ENCODE results near the gene SOBP. TPM values are rescaled to one million over a fixed set of nuclear protein-coding genes. Genes with fewer than 3 reads are reported as not detected.

SOBP gene
- total RNA-seq, 2 donors from 2014 or later: 0.16 TPM; not detected in 1

DNA sequence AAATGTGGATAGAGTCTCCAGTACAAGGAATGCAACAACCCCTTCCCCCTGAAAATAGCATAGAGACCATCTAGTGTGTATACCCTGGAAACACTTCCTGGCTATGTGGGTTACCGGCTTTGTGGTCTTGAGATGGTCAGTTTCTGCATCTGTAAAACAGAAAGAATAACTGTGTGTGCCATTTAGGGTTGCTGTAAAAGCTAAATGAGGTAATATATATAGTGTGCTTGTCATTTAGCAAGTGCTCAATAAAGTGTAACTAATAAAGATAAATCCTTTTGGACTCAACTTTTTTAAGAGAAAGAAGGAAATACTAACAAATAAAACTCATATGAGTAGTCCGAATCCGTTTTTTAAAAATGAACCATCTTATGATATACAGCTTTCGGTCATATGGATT lies 109.1 kb downstream of the SOBP start:
- Mint-ChIP-seq H3K36me3 (ENCODE audit: low read depth) (peaks cover 7% of the 10 kb centered on the region), H3K27ac (no peak overlapping the region), H3K4me3 (no peak overlapping the region), H3K27me3 (peaks cover 46% of the 10 kb centered on the region), H3K4me1 (no peaks in the 10 kb centered on the region)
- no peak for ATAC-seq
- no peaks in the 10 kb centered on the region for H3K9me3 ChIP-seq (ENCODE audit: control insufficient read depth, low read length, poor library complexity, severe bottlenecking)
- DNase-seq: no peak

DNA sequence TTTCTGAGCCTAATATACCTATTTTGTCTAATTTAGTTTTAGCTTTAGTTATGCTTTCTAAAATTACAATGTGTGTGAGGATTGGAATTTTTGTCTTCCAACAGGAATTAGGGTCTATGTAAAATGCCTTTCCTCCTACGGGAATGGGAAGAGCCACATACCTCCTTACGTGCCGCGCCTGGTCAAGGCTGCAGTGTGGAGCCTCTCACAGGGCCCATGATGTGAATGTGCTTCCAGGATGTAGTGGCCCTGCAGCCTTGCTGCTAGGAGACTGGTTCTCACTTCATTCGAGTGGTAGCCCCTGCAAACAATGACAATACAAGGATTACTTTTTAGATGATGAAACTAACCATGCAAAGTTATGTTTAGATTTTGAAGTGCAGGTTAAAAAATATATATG lies 110.2 kb downstream of the SOBP start:
- H3K4me1 Mint-ChIP-seq: no peaks in the 10 kb centered on the region
- no peaks in the 10 kb centered on the region for H3K9me3 ChIP-seq (ENCODE audit: control insufficient read depth, low read length, poor library complexity, severe bottlenecking)
- H3K27ac Mint-ChIP-seq: no peak overlapping the region
- H3K36me3 Mint-ChIP-seq (ENCODE audit: low read depth): peaks cover 7% of the 10 kb centered on the region
- no peak overlapping the region for H3K4me3 Mint-ChIP-seq
- H3K27me3 Mint-ChIP-seq: peaks cover 39% of the 10 kb centered on the region
- ATAC-seq: no peak
- DNase-seq: no peak

DNA sequence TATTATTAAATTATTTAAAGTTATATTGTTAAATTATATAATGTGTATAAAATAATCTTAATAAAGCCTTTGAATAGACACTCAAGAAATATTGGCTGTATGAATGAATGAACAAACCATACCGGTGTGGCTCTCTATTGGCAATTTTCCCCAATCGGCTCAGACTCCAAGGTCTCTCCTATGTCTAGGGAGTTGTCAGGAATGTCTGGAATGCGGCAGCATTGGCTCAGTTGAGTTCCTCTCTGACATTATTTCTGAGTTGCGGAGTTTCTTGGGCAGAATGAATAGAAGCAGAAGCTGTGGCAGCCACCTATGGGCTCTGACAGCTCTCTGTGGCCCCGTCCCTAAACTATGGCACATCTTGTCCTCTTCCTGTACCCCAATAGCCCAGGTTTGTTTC lies 111.0 kb downstream of the SOBP start:
- no peak for DNase-seq
- H3K27ac Mint-ChIP-seq: no peak overlapping the region
- no peaks in the 10 kb centered on the region for H3K4me1 Mint-ChIP-seq
- H3K9me3 ChIP-seq (ENCODE audit: control insufficient read depth, low read length, poor library complexity, severe bottlenecking): no peaks in the 10 kb centered on the region
- no peak overlapping the region for H3K4me3 Mint-ChIP-seq
- peaks cover 3% of the 10 kb centered on the region for H3K36me3 Mint-ChIP-seq (ENCODE audit: low read depth)
- ATAC-seq: no peak
- peaks cover 32% of the 10 kb centered on the region for H3K27me3 Mint-ChIP-seq

DNA sequence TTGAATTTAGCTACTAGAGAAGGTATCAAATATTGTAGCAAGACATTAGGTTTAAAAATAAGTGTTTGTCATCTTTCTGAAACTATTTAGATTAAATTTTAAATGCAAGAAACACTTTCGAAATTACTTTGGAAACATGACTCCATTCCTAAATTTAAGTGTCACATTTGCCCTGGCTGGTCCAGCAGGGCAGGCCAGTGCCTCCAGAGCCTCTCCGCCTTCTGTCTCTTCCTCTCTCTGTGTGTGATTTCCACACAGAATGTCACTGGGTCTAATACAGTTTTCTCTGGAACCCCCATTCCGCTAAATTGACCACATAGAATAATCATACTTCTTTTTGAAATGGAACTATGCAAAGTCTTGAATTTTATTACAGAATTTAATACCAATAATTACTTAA lies 111.5 kb downstream of the SOBP start:
- H3K4me3 Mint-ChIP-seq: no peak overlapping the region
- peaks cover 27% of the 10 kb centered on the region for H3K27me3 Mint-ChIP-seq
- H3K36me3 Mint-ChIP-seq (ENCODE audit: low read depth): peaks cover 3% of the 10 kb centered on the region
- DNase-seq: no peak
- H3K27ac Mint-ChIP-seq: no peak overlapping the region
- H3K4me1 Mint-ChIP-seq: no peaks in the 10 kb centered on the region
- no peaks in the 10 kb centered on the region for H3K9me3 ChIP-seq (ENCODE audit: control insufficient read depth, low read length, poor library complexity, severe bottlenecking)
- ATAC-seq: no peak

DNA sequence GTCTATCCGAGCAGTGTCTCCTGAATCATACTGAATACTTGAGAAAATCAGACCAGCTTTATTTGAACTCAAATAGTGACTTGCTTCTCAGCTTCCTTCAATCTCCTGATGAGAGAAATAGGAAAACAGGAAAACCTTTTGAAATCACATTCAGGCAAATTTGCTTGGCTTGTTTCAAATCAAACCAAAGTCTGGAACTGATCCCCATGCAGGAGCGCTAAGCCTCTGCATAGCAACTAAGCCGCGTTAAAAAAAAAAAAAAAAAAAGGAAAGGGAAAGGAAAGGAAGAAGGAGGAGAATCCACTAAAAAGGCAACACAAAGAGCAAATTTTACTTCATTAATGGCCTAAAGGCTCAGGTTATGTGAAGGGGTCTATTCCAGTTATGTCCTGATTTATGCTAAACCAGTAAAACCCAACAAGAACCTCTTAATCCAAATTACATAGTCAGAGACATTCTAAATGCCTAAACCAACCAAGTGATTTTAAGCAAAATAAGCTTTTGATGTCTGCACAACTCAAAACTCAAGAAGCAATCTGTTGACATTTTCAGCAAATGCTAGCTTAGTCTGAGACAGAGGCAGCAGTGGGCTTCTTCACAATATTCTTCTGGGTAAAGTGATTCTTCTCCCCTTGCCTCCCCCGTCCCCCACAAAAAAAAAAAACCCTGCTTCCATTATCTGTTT lies 112.5 kb downstream of the SOBP start:
- Mint-ChIP-seq H3K36me3 (ENCODE audit: low read depth) (peaks cover 3% of the 10 kb centered on the region), H3K4me1 (no peaks in the 10 kb centered on the region), H3K4me3 (no peak overlapping the region), H3K27me3 (peaks cover 20% of the 10 kb centered on the region), H3K27ac (no peak overlapping the region)
- ATAC-seq: no peak
- H3K9me3 ChIP-seq (ENCODE audit: control insufficient read depth, low read length, poor library complexity, severe bottlenecking): no peaks in the 10 kb centered on the region
- DNase-seq: no peak

DNA sequence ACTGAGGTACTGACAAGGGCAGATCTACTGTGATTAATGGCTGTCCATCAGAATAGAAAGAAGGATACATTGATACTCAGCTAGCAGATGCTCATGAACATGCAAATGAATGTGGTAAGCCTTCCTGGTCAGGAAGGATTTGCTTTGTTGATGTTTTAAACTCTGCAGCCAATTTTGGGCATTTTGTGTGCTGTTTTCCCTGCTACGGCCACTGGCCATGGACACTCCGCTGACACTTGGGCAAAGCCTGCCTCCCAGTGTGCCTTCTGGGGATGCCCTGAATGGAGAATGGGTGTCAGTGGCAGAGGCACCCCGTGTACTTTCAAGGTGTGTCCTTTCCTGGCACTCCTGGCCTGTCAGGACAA lies 113.1 kb downstream of the SOBP start:
- ATAC-seq: no peak
- no peak overlapping the region for H3K27ac Mint-ChIP-seq
- H3K27me3 Mint-ChIP-seq: peaks cover 19% of the 10 kb centered on the region
- no peak overlapping the region for H3K4me3 Mint-ChIP-seq
- no peaks in the 10 kb centered on the region for H3K4me1 Mint-ChIP-seq
- DNase-seq: no peak
- peaks cover 3% of the 10 kb centered on the region for H3K36me3 Mint-ChIP-seq (ENCODE audit: low read depth)
- no peaks in the 10 kb centered on the region for H3K9me3 ChIP-seq (ENCODE audit: control insufficient read depth, low read length, poor library complexity, severe bottlenecking)

DNA sequence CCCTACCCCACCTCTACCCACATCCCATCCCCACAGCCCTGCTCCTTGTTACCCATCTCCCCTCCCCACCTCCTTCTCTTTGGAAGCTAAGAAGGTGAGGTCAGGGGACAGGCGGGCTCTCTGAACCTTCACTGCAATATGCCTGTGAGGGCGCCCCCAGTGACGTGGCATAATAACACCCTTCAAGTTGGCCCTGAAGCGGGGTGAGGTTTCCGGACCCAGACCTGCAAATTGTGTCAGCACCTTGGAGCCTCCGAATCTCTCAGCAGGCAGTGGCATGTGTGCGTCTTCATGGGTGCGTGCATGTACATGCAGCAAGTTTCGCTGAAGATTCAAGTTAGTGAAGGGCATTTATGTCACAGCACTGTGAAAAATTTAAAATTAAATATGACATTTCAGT lies 114.6 kb downstream of the SOBP start:
- H3K27ac Mint-ChIP-seq: no peak overlapping the region

DNA sequence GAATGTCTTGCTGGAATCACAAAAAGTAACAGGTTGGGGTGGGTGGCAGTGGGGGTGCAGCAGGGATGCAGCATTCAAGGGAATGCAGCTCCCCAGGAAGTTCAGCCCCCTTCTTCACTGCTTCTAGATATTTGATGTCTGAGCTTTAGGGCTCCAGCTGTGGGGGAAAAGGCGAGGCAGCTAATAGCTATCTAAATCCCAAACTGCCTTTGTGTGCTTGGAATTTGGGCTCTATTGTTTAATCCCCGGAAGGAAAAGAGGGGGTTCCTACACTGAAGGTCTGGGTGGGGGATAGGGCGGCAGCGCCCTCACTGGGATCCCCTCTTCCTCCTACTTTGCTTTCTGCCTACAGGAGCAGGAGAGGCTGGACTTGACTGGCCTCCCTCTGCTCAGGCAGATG lies 116.5 kb downstream of the SOBP start:
- no peaks in the 10 kb centered on the region for H3K4me1 Mint-ChIP-seq
- ATAC-seq: no peak
- no peak overlapping the region for H3K27ac Mint-ChIP-seq

More for the DNA sequence above, 114.6 kb downstream of the SOBP start:
- H3K9me3 ChIP-seq (ENCODE audit: control insufficient read depth, low read length, poor library complexity, severe bottlenecking): no peaks in the 10 kb centered on the region
- ATAC-seq: no peak
- H3K27me3 Mint-ChIP-seq: peaks cover 23% of the 10 kb centered on the region
- DNase-seq: no peak
- no peak overlapping the region for H3K4me3 Mint-ChIP-seq
- no peaks in the 10 kb centered on the region for H3K36me3 Mint-ChIP-seq (ENCODE audit: low read depth)
- no peaks in the 10 kb centered on the region for H3K4me1 Mint-ChIP-seq

DNA sequence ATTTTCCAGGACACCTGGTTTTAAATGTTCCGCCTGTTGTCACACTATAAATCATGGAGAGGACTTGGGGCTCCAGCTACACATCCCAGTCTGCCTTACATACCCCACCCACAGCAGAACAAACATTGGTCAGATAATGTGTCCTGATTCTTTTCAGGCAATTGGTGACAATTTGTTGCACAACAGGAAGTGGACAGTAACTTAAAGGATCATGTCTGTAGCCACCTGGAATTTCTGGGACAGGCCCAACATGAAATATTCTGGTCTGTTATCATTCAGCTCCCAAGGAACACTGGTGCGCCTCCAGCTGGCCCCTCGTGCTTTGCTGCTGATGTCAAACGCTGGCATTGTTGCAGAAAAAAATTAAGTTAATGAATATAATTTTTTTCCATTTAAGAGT lies 117.2 kb downstream of the SOBP start:
- no peaks in the 10 kb centered on the region for H3K9me3 ChIP-seq (ENCODE audit: control insufficient read depth, low read length, poor library complexity, severe bottlenecking)
- Mint-ChIP-seq H3K36me3 (ENCODE audit: low read depth) (no peaks in the 10 kb centered on the region), H3K27ac (no peak overlapping the region), H3K4me3 (no peak overlapping the region), H3K27me3 (peaks cover 30% of the 10 kb centered on the region), H3K4me1 (no peaks in the 10 kb centered on the region)
- no peak for DNase-seq
- no peak for ATAC-seq

More for the DNA sequence above, 116.5 kb downstream of the SOBP start:
- DNase-seq: no peak
- peaks cover 34% of the 10 kb centered on the region for H3K27me3 Mint-ChIP-seq
- no peaks in the 10 kb centered on the region for H3K36me3 Mint-ChIP-seq (ENCODE audit: low read depth)
- H3K4me3 Mint-ChIP-seq: no peak overlapping the region
- no peaks in the 10 kb centered on the region for H3K9me3 ChIP-seq (ENCODE audit: control insufficient read depth, low read length, poor library complexity, severe bottlenecking)

DNA sequence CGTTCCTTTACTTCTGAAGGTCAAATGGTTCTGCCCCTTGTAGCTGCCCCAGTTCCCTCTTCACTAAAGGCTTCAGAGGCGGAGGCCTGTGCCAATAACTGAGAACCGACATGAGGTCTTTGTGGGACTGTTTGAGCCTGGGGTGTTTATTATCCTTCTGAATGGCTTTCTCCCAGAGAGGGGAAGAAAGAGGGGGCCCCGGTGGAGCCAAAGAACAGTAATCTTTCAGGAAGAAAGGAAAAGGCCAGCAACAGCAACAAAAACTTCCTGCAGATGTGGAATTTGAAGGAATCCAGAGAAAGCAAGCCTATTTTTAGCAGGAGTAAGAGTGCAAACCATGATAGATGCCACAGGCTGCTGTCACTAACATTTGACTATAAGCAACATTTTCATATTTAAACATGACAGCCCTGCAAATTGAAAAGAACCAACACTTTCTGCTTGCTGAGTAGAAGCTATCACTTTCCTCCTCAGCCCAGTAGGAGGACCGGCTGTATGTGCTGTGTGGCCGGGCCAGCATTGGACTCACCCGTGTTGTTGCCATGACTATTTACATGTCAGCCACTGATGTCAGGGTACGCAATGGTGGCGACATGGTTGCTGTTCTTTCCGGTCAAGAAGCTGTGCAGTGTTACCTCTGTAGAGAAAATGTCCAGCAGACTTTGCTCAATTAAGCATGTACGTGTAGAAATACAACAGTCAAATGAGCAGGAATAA lies 121.3 kb downstream of the SOBP start:
- ATAC-seq (no peak), DNase-seq (no peak)
- peaks cover 5% of the 10 kb centered on the region for H3K36me3 Mint-ChIP-seq (ENCODE audit: low read depth)
- peaks cover 40% of the 10 kb centered on the region for H3K27me3 Mint-ChIP-seq
- H3K9me3 ChIP-seq (ENCODE audit: control insufficient read depth, low read length, poor library complexity, severe bottlenecking): no peaks in the 10 kb centered on the region
- H3K4me3 Mint-ChIP-seq: no peak overlapping the region
- no peaks in the 10 kb centered on the region for H3K4me1 Mint-ChIP-seq
- no peak overlapping the region for H3K27ac Mint-ChIP-seq

DNA sequence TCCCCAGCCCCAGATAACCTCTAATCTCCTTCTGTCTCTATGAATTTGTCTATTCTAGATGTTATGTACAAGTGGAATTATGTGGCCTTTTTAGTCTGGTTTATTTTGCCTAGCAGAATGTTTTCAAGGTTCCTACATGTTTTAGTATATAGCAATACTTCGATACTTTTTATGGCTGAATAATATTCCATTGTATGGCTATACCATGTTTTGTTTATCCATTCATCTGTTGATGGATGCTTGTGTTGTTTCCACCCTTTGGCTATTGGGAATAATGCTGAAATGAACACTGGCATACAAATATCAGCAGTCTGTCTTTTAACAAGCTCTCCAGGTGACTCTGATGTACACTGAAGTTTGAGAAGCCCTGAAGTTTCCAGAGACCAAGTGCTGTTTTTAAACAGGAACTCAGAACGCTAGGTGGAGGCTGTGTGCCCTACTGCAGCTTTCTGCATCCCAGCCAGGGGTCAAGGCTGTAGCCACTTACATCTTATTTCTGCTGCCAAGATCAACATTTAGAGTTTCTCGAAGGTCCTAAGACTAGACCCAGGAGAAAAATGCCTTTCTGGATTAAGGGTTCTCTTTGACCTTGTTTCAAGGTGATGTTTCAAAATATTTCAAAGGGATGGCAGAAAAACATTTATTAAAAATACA lies 123.0 kb downstream of the SOBP start:
- no peak overlapping the region for H3K4me3 Mint-ChIP-seq
- no peaks in the 10 kb centered on the region for H3K9me3 ChIP-seq (ENCODE audit: control insufficient read depth, low read length, poor library complexity, severe bottlenecking)
- ATAC-seq (no peak), DNase-seq (no peak)
- H3K27me3 Mint-ChIP-seq: peaks cover 37% of the 10 kb centered on the region
- no peaks in the 10 kb centered on the region for H3K4me1 Mint-ChIP-seq
- H3K27ac Mint-ChIP-seq: peak overlapping the region; percentile 34
- peaks cover 5% of the 10 kb centered on the region for H3K36me3 Mint-ChIP-seq (ENCODE audit: low read depth)

DNA sequence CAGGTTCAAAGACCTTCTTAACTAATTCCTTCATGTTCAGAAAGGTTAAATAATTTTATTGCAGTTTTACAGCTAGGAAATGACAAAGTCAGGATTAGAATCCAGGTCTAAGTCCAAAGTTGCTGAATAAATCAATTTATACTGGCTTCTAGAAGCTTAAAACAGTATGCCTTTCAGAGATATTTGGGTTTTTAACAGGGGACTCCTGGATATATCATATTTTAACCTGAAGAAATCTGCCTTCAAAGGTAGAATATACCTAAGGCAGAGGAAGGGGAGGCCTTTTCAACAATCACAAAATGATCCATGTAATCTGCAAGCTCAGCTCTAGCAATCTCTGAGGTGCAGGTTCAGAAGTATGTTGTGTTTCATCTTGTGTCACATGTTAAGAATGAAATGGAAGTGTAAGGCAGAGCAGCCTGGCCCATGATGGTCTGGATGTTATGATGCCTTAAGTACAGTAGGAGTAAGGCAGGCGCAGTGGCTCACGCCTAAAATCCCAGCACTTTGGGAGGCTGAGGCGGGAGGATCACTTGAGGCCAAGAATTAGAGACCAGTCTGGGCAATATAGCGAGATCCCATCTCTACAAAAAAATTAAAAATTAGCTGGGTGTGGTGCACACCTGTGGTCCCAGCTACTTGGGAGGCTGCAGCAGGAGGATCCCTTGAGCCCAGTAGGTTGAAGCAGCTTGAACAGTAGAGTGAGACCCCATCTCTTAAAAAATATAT lies 123.9 kb downstream of the SOBP start:
- H3K4me3 Mint-ChIP-seq: no peak overlapping the region
- peaks cover 29% of the 10 kb centered on the region for H3K27me3 Mint-ChIP-seq
- peak overlapping the region; percentile 34 for H3K27ac Mint-ChIP-seq
- DNase-seq (no peak), ATAC-seq (no peak)
- H3K9me3 ChIP-seq (ENCODE audit: control insufficient read depth, low read length, poor library complexity, severe bottlenecking): no peaks in the 10 kb centered on the region
- H3K4me1 Mint-ChIP-seq: peaks cover 4% of the 10 kb centered on the region
- H3K36me3 Mint-ChIP-seq (ENCODE audit: low read depth): peaks cover 5% of the 10 kb centered on the region

DNA sequence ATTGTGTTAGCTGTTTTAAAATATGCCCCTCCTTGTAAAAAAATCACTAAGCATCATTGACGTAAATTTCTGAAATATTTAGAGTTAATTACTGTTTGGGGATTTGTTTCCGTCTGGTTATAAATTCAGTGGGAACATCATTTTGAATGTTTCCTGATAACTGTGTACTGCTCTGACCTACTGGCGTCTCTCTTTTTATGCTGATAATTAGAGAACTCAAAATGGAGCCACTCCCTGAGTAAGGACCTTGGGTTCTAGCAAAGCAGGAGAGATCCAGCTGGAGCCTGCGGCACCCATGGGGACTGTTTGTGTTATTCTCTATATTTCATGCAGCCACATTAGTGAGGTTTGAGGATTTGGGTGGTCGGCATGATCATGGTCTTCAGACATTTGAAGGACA lies 124.9 kb downstream of the SOBP start:
- ATAC-seq (no peak), DNase-seq (no peak)
- H3K27me3 Mint-ChIP-seq: peaks cover 21% of the 10 kb centered on the region
- no peak overlapping the region for H3K27ac Mint-ChIP-seq
- peaks cover 5% of the 10 kb centered on the region for H3K36me3 Mint-ChIP-seq (ENCODE audit: low read depth)
- peaks cover 5% of the 10 kb centered on the region for H3K4me1 Mint-ChIP-seq
- no peaks in the 10 kb centered on the region for H3K9me3 ChIP-seq (ENCODE audit: control insufficient read depth, low read length, poor library complexity, severe bottlenecking)
- no peak overlapping the region for H3K4me3 Mint-ChIP-seq
